ENCODE results near the gene WDR82.
A peak's percentile ranks its signal among the peaks of the same experiment; 100 is the strongest.

- peak in 5 of 6 experiments; percentile 9 to 45 (median 35) for TF ChIP-seq CTCF (IDR thresholded peaks at IDR 0.05)
- peak in 1 of 2 donors; percentile 83 for TF ChIP-seq POLR2A (IDR thresholded peaks at IDR 0.05)
Measured at GRCh38 chr3:52238761-52239701, 39.4 kb downstream of the WDR82 start, which contains the start of gene TWF2.
